BLaER1 treated with 17β-estradiol and CSF1 and Interleukin-3, amounts not matched to agents 10 nM and 100 nM (cell line): Measurements from ENCODE around the gene VPS8.
"Not testable (repeated sequence)": the region's sequence is repeated elsewhere in the genome, so short reads cannot be mapped to it uniquely, and the experiment has no call there.

Source experiments
- H3K27ac ChIP-seq, 11 experiments: shearing (Covaris generic); formaldehyde crosslinking; 2 replicates each; pipeline ENCODE4 v1.8.1; 2022
- H3K27me3 ChIP-seq, 11 experiments: shearing (Covaris generic); formaldehyde crosslinking; 2 replicates each; pipeline ENCODE4 v1.8.1; 2022
- H3K36me3 ChIP-seq, 11 experiments: shearing (Covaris generic); formaldehyde crosslinking; 2 replicates each; pipeline ENCODE4 v1.8.1; 2022
- H3K4me1 ChIP-seq, 10 experiments: shearing (Covaris generic); formaldehyde crosslinking; 2 replicates each; pipeline ENCODE4 v1.8.1; 2022
- H3K4me2 ChIP-seq, 11 experiments: shearing (Covaris generic); formaldehyde crosslinking; 2 replicates each; pipeline ENCODE4 v1.8.1; 2022
- H3K4me3 ChIP-seq, 10 experiments: shearing (Covaris generic); formaldehyde crosslinking; 2 replicates each; pipeline ENCODE4 v1.8.1; 2022
- H3K9ac ChIP-seq, 11 experiments: shearing (Covaris generic); formaldehyde crosslinking; 2 replicates each; pipeline ENCODE4 v1.8.1; 2022
- H3K9me3 ChIP-seq, 11 experiments: shearing (Covaris generic); formaldehyde crosslinking; replicated peaks in 1 of 11; 2 replicates each; pipeline ENCODE4 v1.8.1; 2022
- H4K20me1 ChIP-seq, 11 experiments: shearing (Covaris generic); formaldehyde crosslinking; 2 replicates each; pipeline ENCODE4 v1.8.1; 2022
- Cebpa-rat ChIP-seq, 11 experiments: shearing (Covaris generic); IDR thresholded peaks; 2 replicates each; pipeline ENCODE4 v1.8.1; 2022

Gene VPS8

DNA sequence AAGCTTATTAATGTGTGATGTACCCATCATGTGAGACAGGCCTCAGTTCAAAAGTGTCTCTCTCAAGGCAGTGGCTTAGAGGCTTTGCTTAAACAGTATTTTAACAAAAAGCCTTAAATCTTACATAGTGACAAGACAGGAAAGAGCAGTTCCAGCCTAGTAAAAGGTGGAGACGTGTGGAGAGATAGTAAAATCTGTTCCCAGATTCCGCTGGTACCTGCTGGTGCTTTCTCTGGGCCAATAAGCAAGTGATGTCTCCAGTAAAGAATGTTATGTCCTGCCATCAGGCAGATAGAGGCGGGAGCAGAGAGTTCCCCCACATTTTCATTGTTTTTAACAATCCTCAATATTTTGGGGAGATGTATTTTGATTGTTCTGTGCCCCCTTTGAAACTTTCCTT, 135.0 kb downstream of the VPS8 start:
- Histone ChIP-seq H4K20me1 (peaks cover 0 to 10% (median 0%) of the 10 kb centered on the region in 11 experiments; a peak in 2 of 22 replicates), H3K4me1 (peaks cover 0 to 9% (median 3%) of the 10 kb centered on the region in 10 experiments; a peak in 5 of 20 replicates), H3K9ac (no peak overlapping the region)

DNA sequence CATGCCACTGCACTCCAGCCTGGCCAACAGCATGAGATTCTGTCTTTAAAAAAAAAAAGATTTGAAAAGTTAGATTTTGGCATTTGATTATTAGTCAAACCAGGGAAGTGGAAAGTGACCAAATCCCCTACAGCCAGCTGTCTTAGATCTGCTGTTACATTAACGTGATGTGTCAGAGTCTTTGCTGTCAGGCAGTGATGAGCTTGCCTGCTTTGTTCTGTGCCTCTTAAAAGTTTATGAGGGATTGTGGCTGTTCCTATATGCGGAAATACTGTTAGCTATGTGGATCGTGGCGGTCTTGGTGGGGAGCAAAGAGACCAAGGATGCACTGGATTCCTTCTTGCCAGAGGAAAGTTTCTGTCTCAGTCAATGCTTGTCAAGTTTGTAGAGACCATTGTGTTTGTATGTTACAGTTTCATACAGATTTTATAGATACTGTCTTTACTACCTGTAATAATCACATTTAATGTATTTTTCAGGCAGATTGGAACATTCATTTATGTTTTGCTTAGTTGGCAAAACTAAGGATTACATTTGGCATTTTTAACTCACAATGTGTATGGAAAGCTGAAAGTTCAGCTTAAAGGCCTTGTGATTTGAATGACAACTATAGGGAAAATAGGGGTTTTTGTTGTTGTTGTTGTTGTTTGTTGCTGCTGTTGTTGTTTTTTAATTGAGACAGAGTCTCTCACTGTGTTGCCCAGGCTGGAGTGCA, 137.4 kb downstream of the VPS8 start:
- H3K9ac ChIP-seq = no peak overlapping the region
- peaks cover 0 to 17% (median 0%) of the 10 kb centered on the region in 11 experiments; a peak in 2 of 22 replicates for H4K20me1 ChIP-seq
- H3K4me2 ChIP-seq = no peak overlapping the region
- H3K4me3 ChIP-seq = no peak overlapping the region
- H3K27ac ChIP-seq = no peak overlapping the region
- H3K4me1 ChIP-seq = no peaks in the 10 kb centered on the region
- peaks cover 0 to 4% (median 0%) of the 10 kb centered on the region in 11 experiments; a peak in 1 of 22 replicates for H3K9me3 ChIP-seq
- peaks cover 13 to 95% (median 30%) of the 10 kb centered on the region in 11 experiments; a peak in 19 of 22 replicates for H3K36me3 ChIP-seq
- no peak for TF ChIP-seq Cebpa-rat (IDR thresholded peaks at IDR 0.05)
- no peaks in the 10 kb centered on the region for H3K27me3 ChIP-seq

More for the DNA sequence above, 135.0 kb downstream of the VPS8 start:
- Histone ChIP-seq H3K27me3 (no peaks in the 10 kb centered on the region), H3K9me3 (peaks cover 0 to 4% (median 0%) of the 10 kb centered on the region in 11 experiments; a peak in 1 of 22 replicates), H3K27ac (no peak overlapping the region), H3K4me3 (no peak overlapping the region), H3K36me3 (peaks cover 22 to 93% (median 41%) of the 10 kb centered on the region in 11 experiments; a peak in 20 of 22 replicates), H3K4me2 (no peak overlapping the region)
- no peak for TF ChIP-seq Cebpa-rat (IDR thresholded peaks at IDR 0.05)

DNA sequence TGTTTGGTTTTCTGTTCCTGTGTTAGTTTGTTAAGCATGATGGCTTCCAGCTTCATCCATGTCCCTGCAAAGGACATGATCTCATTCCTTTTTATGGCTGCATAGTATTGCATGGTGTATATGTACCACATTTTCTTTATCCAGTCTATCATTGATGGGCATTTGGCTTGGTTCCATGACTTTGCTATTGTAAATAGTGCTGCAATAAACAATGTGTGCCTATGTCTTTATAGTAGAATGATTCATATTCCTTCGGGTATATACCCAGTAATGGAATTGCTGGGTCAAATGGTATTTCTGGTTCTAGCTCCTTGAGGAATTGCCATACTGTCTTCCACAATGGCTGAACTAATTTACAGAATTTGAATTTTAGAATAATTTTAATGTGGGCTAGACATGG, 138.8 kb downstream of the VPS8 start:
- H3K27ac ChIP-seq, H3K4me1 ChIP-seq, H3K27me3 ChIP-seq, H3K9ac ChIP-seq, H3K4me2 ChIP-seq, H3K9me3 ChIP-seq, H3K4me3 ChIP-seq: not testable (repeated sequence)
- peaks cover 0 to 17% (median 0%) of the 10 kb centered on the region in 11 experiments; a peak in 2 of 22 replicates for H4K20me1 ChIP-seq
- H3K36me3 ChIP-seq = peaks cover 4 to 97% (median 22%) of the 10 kb centered on the region in 11 experiments; a peak in 15 of 22 replicates

DNA sequence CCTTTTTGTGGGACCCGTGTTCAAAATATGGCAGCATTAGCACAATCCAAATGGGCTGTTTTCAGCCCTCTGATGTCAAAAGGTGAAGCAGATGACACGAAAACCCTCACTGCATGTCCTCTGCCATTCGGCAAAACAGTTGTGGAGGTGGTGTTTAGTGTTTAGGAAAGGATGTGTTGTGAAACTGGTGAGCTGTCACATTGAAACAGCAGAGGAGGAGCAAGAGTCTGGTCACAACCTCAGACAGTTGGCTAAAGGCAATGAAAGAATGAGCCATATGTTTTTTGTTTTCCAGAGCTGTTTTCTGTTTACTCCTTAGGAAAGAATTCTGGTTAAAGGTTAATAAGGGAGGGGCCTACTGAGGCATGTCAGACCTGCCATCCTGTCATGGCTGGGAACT, 140.7 kb downstream of the VPS8 start:
- no peaks in the 10 kb centered on the region for H3K4me1 ChIP-seq
- H3K9ac ChIP-seq = no peak overlapping the region
- peaks cover 5 to 97% (median 26%) of the 10 kb centered on the region in 11 experiments; a peak in 20 of 22 replicates for H3K36me3 ChIP-seq
- TF ChIP-seq Cebpa-rat (IDR thresholded peaks at IDR 0.05) = no peak
- H3K4me2 ChIP-seq = no peak overlapping the region
- no peak overlapping the region for H3K27ac ChIP-seq
- H3K27me3 ChIP-seq = no peaks in the 10 kb centered on the region
- peaks cover 0 to 12% (median 0%) of the 10 kb centered on the region in 11 experiments; a peak in 2 of 22 replicates for H4K20me1 ChIP-seq
- no peak overlapping the region for H3K4me3 ChIP-seq
- H3K9me3 ChIP-seq = no peaks in the 10 kb centered on the region

DNA sequence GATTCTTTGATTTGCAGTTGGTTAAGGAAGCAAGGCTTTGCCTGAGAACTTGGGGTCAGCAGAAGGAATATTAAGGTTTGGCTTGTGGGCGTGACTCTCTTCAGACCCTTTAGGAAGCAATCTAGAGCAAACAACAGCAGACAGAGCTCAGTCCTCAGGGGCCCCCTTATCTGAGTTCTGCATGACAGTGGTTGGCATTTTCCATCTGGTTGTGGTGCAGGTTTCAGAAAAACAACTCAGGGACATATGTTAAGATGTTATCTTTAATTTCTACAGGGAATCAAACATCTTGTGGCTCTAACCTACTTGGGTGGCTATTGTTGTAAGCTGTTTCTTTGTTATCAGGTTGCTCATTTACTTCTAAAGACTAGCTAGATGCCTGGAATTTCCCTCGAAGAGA, 141.4 kb downstream of the VPS8 start:
- Histone ChIP-seq H3K4me3 (no peak overlapping the region), H3K9ac (no peak overlapping the region), H3K4me2 (no peak overlapping the region), H4K20me1 (peaks cover 0 to 12% (median 0%) of the 10 kb centered on the region in 11 experiments; a peak in 2 of 22 replicates), H3K36me3 (peaks cover 12 to 100% (median 29%) of the 10 kb centered on the region in 11 experiments; a peak in 20 of 22 replicates), H3K4me1 (no peaks in the 10 kb centered on the region), H3K9me3 (no peaks in the 10 kb centered on the region), H3K27me3 (no peaks in the 10 kb centered on the region), H3K27ac (no peak overlapping the region)
- no peak for TF ChIP-seq Cebpa-rat (IDR thresholded peaks at IDR 0.05)

DNA sequence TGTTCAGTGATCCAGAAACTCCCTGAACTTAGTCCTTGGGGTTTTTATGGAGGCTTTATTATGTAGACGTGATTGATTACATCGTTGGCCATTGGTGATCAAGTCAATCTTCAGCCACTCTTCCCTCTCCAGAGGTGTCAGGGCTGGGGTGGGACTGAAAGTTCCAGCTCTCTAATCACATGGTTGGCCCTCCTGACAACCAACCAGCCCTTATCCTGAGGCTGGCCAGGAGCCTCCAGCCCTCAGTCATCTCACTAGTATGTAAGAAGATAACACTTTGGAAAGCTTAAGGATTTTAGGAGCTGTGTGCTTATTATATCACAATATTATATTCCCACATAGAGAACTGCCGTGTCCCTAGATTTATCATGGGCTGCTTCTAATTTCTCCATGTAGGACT, 142.3 kb downstream of the VPS8 start:
- H3K9me3 ChIP-seq = no peaks in the 10 kb centered on the region
- H3K4me3 ChIP-seq = no peak overlapping the region
- H3K27me3 ChIP-seq = no peaks in the 10 kb centered on the region
- no peak for TF ChIP-seq Cebpa-rat (IDR thresholded peaks at IDR 0.05)
- no peaks in the 10 kb centered on the region for H3K4me1 ChIP-seq
- H3K27ac ChIP-seq = no peak overlapping the region
- peaks cover 0 to 12% (median 0%) of the 10 kb centered on the region in 11 experiments; a peak in 2 of 22 replicates for H4K20me1 ChIP-seq
- no peak overlapping the region for H3K4me2 ChIP-seq
- no peak overlapping the region for H3K9ac ChIP-seq
- H3K36me3 ChIP-seq = peaks cover 18 to 100% (median 34%) of the 10 kb centered on the region in 11 experiments; a peak in 20 of 22 replicates

DNA sequence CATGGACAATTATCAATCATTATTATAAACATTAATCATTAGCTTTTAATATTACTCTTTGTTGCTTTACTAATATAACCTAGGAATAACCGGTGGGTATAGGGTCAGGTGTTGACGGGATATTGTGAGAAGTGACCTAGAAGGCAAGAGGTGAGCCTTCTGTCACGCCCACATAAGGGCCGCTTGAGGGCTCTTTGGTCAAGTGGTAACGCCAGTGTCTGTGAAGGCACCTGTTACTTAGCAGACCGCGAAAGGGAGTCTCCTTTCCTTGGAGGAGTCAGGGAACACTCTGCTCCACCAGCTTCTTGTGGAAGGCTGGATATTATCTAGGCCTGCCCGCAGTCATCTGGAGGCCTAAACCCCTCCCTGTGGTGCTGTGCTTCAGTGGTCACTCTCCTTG, 142.9 kb downstream of the VPS8 start:
- H3K4me1 ChIP-seq, H3K4me2 ChIP-seq, H3K27me3 ChIP-seq, H3K9ac ChIP-seq, H3K27ac ChIP-seq, H3K9me3 ChIP-seq, H3K4me3 ChIP-seq: not testable (repeated sequence)
- peaks cover 0 to 12% (median 0%) of the 10 kb centered on the region in 11 experiments; a peak in 2 of 22 replicates for H4K20me1 ChIP-seq
- H3K36me3 ChIP-seq = peaks cover 18 to 98% (median 33%) of the 10 kb centered on the region in 11 experiments; a peak in 20 of 22 replicates

DNA sequence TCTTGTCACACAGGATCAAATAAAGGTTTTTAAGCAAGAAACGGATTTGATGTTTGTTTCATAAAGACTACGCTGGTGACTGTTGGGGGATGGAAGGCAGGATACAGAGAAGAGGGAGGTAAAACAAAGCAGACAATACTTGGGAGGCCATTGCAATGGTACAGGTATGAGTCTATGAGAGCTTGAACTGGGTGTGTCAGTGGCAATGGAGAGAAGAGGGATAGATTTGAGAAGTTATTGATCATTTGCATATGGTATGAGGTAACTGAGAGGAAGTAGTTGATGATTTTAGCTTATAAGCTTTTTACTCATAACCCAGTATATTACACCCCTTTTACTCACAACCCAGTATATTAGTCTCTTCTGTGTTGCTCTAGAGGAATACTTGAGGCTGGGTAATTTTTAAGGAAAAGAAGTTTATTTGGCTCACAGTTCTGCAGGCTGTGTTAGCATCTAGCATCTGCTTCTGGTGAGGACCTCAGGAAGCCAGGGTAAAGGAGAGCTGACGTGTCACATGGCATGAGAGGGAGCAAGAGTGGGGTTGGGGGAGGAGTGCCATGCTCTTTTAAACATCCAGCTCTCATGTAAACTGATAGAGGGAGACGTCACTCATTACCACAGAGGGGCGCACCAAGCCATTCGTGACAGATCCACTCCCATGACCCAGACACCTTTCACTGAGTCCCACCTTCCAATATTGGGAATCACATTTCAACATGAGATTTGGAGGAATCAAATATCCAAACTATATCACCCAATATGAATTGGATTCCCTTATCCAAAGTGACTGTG, 153.9 kb downstream of the VPS8 start:
- TF ChIP-seq Cebpa-rat (IDR thresholded peaks at IDR 0.05) = no peak
- H3K27me3 ChIP-seq = no peaks in the 10 kb centered on the region
- H4K20me1 ChIP-seq = no peaks in the 10 kb centered on the region

DNA sequence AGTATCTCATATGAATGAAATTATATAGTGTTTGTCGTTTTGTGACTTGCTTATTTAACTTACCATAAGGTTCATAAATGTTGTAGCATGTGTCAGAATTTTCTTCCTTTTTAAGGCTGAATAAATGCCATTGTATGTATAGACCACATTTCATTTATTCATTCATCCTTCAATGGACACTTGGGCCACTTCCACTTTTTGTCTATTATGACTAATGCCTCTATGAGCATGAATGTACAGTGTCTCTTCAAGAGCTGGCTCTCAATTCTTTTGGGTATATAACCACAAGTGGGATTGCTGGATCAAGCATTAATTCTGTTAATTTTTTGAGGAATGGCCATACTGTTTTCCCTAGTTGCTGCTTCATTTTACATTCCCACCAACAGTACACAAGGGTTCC, 156.1 kb downstream of the VPS8 start:
- TF ChIP-seq Cebpa-rat (IDR thresholded peaks at IDR 0.05) = no peak
- Histone ChIP-seq H4K20me1 (no peaks in the 10 kb centered on the region), H3K9ac (no peak overlapping the region), H3K36me3 (peaks cover 37 to 91% (median 66%) of the 10 kb centered on the region in 11 experiments), H3K9me3 (no peaks in the 10 kb centered on the region), H3K4me2 (no peak overlapping the region), H3K4me1 (no peaks in the 10 kb centered on the region), H3K27me3 (no peaks in the 10 kb centered on the region), H3K4me3 (no peak overlapping the region), H3K27ac (no peak overlapping the region)

More for the DNA sequence above, 153.9 kb downstream of the VPS8 start:
- H3K4me1 ChIP-seq = no peaks in the 10 kb centered on the region
- no peak overlapping the region for H3K4me3 ChIP-seq
- H3K9ac ChIP-seq = no peak overlapping the region
- peaks cover 19 to 91% (median 49%) of the 10 kb centered on the region in 11 experiments for H3K36me3 ChIP-seq
- no peaks in the 10 kb centered on the region for H3K9me3 ChIP-seq
- no peak overlapping the region for H3K4me2 ChIP-seq
- H3K27ac ChIP-seq = no peak overlapping the region
